Measurements from ENCODE around the gene COMMD6.

- TF ChIP-seq POLR2A (IDR thresholded peaks at IDR 0.05) (no peak), POLR2AphosphoS5 (IDR thresholded peaks at IDR 0.05) (no peak)
Observed at GRCh38 chr13:75492389-75492788, 45.3 kb downstream of the COMMD6 start.
